ENCODE results near the gene VTCN1. TPM values are rescaled to one million over a fixed set of nuclear protein-coding genes. Genes with fewer than 3 reads are reported as not detected.

VTCN1 gene
- total and polyA plus RNA-seq, 2 of the 8 experiments (the other 6 are each of a cell fraction or from before 2014, with no cell fraction given), result 0.32 TPM; not detected in 1

- TF ChIP-seq CHD7 (IDR thresholded peaks at IDR 0.05; ENCODE audit: insufficient replicate concordance, low read length) (no peak), MAX (IDR thresholded peaks at IDR 0.05) (no peak), ZNF274 (IDR thresholded peaks at IDR 0.05; ENCODE audit: borderline replicate concordance, extremely low read depth, low read length) (no peak), SIX5 (IDR thresholded peaks at IDR 0.05; ENCODE audit: low read depth, low read length) (no peak), KDM1A (IDR thresholded peaks at IDR 0.05; ENCODE audit: borderline replicate concordance, low read length) (no peak), BCL11A (IDR thresholded peaks at IDR 0.05; ENCODE audit: low read depth in 2 of 2, low read length in 2 of 2) (no peak), SRF (IDR thresholded peaks at IDR 0.05; ENCODE audit: low read depth, low read length) (no peak), SP4 (IDR thresholded peaks at IDR 0.05; ENCODE audit: low read length) (no peak), ATF2 (IDR thresholded peaks at IDR 0.05; ENCODE audit: low read length) (no peak), TCF12 (IDR thresholded peaks at IDR 0.05; ENCODE audit: low read depth, low read length) (no peak), SP1 (IDR thresholded peaks at IDR 0.05; ENCODE audit: low read depth, low read length) (no peak)
Observed at GRCh38 chr1:117123274-117123673, 87.5 kb downstream of the VTCN1 start (continued).

Measured in H1 (cell line).